Posterior vena cava (tissue), 2 donors: ENCODE measurements around the gene DRD2. TPM values are rescaled to one million over a fixed set of nuclear protein-coding genes. Genes with fewer than 3 reads are reported as not detected.
"Not testable (repeated sequence)": the region's sequence is repeated elsewhere in the genome, so short reads cannot be mapped to it uniquely, and the experiment has no call there.

ENCODE experiments used
- DNase-seq: peaks from one replicate; pipeline ENCODE4 v3.0.0-alpha.2; 2020; ENCODE audit warnings: low spot score
- intact Hi-C, 2 donors: fragments of 100-400 bp; cut with DNase I; formaldehyde crosslinking; loops; one replicate each; pipeline versions ENCODE4 v1.14.1 to v1.14.2; 2022 to 2023
- long read RNA-seq, 2 donors: library from polyadenylated mRNA; unstranded; transcript quantifications; one replicate each; pipeline ENCODE4 v2.0.0, GENCODE V29; 2020 to 2021
- total RNA-seq, 2 donors: library from RNA; stranded (reverse); fragmentation: NEBNext Ultra II Directional; extraction: Animal tissue kit (Norgen Biotek cat#: 25700); gene quantifications; one replicate each; pipeline ENCODE4 v1.2.1, GENCODE V29; 2021
- donor health status: DM: yes; HTN: yes; CAD: no.
- donor health status: DM: yes; HTN: yes; CAD: no.

DRD2 gene
- total RNA-seq = under 1 TPM; 0.29 to 0.51 TPM
- long read RNA-seq, donor 1 = 0 reads
- long read RNA-seq, donor 2 = 0 reads

- DNase-seq = no peak
- intact Hi-C loops = no loop called here
Observed at GRCh38 chr11:113475160-113475761, at the start of gene DRD2. Gene DRD2, minus strand, starts transcription at chr11:113475398. Its CDS starts 50,747 bp downstream, at chr11:113424651.

- intact Hi-C loops, DNase-seq: not testable (repeated sequence)
Observed at GRCh38 chr11:113523906-113524305, 48.7 kb upstream of the DRD2 start.

GRCh38 chr11:113521737-113522517, 46.7 kb upstream of the DRD2 start:
- DNase-seq = no peak
- intact Hi-C loops = no loop called here

DNA sequence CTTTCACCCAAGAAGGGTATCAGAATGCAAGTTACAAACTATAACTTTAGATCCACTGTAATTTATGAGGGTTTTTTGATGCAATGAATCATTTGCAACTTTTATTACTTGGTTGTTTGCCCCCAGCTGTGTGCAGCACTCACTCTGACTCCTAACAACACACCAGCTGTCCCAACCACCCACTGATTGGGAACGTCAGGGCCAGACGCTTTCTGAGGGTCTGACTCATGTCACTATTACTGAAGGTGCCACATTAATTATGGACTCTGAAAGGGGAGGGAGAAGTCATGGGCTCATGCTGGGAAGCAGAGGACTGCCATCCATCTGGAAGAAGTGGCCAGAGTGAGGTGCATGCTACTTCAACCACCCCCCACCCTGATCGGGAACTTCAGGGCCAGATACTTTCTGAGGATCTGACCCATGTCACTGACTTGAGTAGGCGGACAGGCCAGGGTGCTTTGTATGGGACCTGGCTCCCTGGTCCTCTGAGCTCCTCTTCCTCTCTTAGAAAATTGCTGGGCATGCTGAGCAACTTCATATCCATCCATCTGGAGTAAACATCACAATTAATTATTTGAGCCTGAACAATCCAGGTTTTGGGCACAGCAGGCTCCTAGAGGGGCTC, 44.9 kb upstream of the DRD2 start:
- no peak for DNase-seq
- intact Hi-C loops = loop anchor here in 1 of 2 donors (1.0 kb wide), 1 partner anchor 25 kb away; no protein-coding TSS in a partner anchor

GRCh38 chr11:113518716-113519495, 43.7 kb upstream of the DRD2 start:
- no peak for DNase-seq
- intact Hi-C loops = no loop called here

DNA sequence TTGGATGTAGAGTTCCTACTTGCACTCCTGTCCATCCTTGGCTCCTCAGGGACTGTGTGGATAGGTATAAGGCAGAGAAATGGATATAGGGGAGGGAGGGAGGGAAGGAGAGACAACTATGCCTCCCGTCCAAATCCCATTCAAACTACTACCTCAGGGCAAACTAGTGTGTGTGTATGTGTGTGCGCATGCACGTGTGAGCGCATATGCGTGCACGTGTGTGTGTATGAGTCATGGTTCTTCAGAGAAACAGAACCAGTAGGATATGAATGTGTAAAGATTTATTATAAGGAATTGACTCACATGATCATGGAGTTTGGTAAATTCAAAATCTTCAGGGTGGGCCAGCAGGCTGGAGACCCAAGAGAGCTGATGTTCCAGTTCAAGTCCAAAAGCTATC, 42.2 kb upstream of the DRD2 start:
- intact Hi-C loops = no loop called here
- DNase-seq = no peak

GRCh38 chr11:113514856-113515255, 39.7 kb upstream of the DRD2 start:
- intact Hi-C loops = no loop called here
- no peak for DNase-seq

DNA sequence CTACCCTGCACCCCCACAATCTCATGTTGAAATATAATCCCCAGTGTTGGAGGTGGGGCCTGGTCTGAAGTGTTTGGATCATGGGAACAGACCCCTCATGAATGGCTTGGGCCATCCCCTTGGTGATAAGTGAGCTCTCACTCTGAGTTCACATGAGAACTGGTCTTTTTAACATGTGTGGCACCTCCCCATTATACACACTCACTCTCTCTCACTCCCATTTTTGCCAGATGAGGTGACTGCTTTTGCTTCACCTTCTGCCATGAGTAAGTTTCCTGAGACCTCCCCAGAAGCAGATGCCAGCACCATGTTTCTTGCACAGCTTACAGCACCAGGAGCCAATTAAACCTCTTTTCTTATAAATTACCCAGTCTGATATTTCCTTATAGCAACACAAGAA, 32.1 kb upstream of the DRD2 start:
- DNase-seq = no peak
- intact Hi-C loops = no loop called here

DNA sequence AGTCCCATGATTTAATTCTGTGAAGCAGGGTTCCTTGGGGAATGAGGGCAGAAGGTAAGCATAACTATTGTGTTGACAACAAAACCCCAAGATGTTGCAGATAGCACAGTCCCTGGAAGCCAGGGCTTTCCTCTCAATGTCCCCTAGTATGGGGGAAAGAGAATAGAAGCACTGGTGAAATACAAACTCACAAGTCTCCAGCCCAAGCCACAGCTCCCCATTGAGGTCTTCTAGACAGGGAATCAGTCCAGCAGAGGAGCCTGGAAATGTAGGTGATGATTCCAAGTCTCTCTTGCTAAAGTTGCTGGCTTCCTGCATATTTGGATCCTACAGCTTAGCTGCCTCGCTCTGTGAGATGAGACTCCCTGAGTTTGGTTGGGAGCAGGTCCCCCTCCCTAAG, 31.7 kb upstream of the DRD2 start:
- DNase-seq = no peak
- intact Hi-C loops = no loop called here

DNA sequence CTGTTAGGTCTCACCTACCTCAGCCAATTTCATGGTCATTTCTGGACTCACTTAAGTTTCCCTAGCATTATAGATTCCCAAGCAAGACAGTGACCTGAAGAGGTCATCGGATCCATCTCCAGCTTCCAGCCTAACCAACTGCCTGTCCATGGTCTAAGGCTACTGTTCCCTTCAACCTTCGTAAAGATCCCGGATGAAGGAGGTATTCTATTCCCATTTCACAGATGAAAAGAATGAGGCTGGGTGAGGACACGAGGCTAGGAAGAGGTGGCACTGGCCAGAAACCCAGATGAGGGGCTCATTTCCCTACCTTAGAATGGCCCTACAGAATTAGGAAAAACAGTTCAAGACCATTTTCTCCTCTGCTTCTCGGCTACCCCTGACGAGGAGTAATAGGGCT, 31.3 kb upstream of the DRD2 start:
- intact Hi-C loops = no loop called here
- no peak for DNase-seq

GRCh38 chr11:113505541-113506375, 30.6 kb upstream of the DRD2 start:
- intact Hi-C loops = no loop called here
- no peak for DNase-seq

DNA sequence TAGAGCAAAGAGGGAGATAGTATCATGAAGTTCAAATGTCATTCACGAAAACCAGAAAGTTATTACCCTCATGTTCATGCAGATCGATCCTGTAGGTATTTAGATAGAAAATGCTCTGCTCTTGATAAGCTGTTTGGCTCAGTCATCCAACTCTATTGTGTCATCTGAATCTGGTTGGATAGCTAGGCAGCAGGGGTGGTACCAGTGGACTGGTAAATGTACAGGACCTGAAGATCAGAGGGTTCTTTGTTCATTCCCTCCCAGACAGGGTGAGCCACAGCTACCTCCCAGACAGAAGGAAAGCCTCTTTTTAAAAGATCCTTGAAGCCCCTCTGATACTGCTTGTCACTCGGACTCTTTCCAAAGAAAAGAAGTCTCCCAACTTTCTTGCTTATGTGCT, 29.8 kb upstream of the DRD2 start:
- DNase-seq = no peak
- intact Hi-C loops = no loop called here

DNA sequence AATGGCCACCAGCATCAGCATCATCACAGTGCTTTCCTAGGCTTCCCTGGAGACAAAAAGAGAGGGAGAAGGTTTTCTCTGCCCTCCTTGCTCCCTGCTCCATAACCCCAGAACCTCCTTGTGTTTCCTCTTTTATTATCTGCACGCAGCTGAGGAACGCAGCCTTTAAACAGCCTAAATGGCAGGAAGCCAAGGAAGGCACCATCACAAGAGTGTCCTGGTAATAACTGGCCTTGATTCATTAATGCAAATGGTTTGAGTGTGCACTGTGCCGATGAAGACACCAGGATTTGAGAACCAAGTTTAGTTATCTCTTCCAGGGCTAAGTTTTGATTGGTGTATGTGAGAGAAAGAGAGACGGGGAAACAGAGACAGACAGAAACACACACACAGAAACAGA, 29.4 kb upstream of the DRD2 start:
- no peak for DNase-seq

GRCh38 chr11:113504071-113504470, 28.9 kb upstream of the DRD2 start:
- no peak for DNase-seq
- intact Hi-C loops = no loop called here

More for the DNA sequence above, 29.4 kb upstream of the DRD2 start:
- intact Hi-C loops = no loop called here

DNA sequence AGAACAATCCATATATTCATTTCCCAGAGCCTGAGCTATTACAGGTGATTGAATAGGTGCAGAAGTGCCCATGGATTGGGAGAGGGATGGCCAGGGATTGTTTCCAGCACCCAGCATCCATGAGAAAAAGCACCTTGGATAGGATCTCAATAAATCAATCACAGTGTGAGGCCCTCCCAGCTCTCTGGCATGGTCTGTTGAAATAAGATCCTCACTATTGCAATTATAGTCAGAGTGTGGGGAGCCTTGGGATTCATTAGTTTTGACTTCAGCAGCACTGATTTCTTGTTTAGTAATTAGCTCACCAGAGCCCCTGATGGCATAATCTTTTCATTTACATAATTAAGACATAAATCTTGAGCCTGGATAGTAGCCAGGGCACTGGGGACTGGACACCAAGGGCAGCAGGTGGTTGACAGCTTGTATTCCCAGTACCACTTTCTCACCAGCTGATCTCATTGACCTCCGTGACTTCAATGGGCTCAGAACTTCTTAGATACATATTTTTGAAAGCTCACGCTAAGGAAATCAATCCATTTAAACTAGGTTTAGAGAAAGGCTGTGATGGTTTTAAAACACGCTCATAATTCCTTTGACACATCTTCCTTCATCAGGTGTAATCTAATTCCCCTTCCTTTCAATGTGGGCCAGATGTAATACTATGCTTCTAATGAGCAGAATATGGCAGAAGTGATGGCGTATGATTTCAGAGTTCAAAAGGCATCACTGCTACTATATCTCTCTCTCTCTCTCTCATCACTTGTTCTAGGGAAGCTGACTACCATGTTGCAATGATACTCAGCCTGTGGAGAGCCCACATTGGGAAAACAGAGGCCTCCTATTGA, 22.1 kb upstream of the DRD2 start:
- no peak for DNase-seq
- intact Hi-C loops = no loop called here

DNA sequence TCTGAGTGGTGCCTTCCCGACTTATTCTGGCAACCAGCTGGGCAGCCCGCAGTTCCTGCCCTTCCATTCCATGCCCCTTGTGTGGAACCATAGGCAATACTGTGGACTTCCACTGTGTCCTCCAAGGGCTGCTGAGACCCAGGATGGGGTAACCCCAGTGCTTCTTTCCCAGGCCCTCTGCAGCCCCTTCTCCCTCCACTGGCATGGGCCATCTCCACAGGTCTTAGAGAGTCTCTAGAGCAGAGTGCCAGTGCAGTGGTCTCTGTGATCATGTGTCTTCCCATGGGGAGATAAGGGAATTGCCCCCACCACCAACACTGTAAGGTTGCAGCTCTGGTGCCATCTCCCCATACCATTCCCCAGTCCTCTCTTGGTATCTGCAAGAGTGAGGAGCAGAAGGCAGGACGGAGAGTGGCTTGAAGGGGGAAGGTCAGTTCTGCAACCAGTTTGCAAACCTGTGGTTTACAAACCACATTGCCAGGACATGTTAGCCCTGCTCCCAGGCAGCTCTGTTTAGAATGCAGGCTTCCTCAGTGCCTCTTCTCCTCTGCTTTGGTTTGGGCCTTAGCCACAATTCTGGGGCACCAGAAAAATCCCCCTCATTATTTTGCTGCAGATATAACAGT, 20.9 kb upstream of the DRD2 start:
- DNase-seq = no peak
- intact Hi-C loops = no loop called here

- no peak for DNase-seq
- intact Hi-C loops = no loop called here
Observed at GRCh38 chr11:113494021-113494420, 18.8 kb upstream of the DRD2 start.

GRCh38 chr11:113493206-113493605, 18.0 kb upstream of the DRD2 start:
- no peak for DNase-seq
- intact Hi-C loops = no loop called here
